ENCODE results near the gene HMOX2. TPM values are rescaled to one million over a fixed set of nuclear protein-coding genes. Genes with fewer than 3 reads are reported as not detected.

HMOX2 gene
- total RNA-seq, 2 donors from 2014 or later, result 28.3 to 30.5 TPM

- DNase-seq (ENCODE audit: low spot score), result no peak
- intact Hi-C loops (cut with DNase I), result no loop called here
Measured at GRCh38 chr16:4461250-4462085, 14.7 kb upstream of the HMOX2 start.

DNA sequence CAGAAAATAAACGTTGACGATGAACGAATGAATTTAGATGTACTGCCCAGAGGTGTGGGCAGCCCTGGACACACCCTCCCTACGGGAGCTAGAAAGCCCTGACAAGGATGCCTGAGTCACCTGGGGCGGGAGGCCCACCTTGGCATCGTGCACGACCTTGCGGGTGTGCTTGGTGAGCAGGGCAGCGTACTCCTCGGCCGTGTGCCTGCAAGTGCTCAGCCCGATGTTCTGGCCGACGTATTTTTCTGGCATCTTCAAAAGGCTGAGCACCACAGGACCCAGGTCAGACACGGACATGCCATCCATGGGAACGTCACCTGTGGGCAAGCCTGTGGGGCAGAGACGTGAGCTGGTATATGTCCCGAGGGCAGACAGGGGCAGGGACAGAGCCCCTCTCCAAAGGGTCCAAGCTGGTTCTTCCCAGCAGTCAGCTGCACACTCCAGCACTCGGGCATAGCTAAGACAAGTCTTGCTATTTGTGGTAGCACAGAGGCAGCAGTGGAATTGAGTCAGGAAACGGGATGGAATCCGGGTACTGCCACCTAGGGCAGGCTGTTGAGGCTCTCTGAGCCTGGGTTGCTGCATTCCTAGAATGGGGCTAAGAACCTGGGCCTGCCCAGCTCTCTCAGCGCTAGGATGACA, 12.6 kb upstream of the HMOX2 start:
- no peak for DNase-seq (ENCODE audit: low spot score)
- intact Hi-C loops (cut with DNase I), result no loop called here

DNA sequence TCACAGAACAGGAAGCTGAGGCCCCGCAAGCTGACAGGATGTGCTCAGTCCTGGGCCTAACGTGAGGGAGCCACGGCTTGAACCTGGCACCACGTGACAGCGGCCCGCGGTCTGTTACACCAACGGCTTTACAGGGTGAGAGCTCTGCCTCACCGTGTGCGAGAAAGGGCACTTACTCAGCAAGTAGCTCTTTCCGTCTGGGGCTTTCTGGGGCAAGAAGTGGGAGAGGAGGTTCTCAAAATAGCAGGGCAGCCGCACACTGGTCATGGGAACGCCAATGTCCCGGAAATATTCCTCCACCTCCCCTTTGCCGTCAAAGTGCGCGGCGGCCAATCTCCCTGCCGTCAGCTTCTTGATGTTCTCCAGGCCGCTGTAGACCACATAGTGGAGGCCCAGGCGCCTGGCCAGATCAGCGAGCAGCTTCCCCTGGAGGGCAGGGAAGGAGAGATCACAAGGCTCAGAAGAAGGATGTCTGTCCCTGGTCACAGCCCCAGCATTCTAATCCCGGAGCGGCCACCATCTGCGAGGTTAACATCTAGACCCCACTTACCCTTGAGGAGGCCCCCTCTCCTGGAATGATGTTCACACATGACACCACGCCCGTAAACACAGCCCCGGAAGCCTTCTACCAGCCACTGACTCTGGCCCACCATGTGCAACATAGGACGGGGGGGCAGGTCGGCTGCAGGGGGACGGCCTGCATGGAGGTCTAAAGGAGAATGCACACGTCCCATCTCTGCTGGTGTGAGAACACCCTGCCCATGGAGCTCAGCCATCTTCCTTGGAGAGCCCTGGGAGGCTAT, 10.0 kb upstream of the HMOX2 start:
- DNase-seq (ENCODE audit: low spot score), result no peak
- intact Hi-C loops (cut with DNase I), result no loop called here

GRCh38 chr16:4467916-4468315, 8.3 kb upstream of the HMOX2 start:
- intact Hi-C loops (cut with DNase I), result no loop called here
- DNase-seq (ENCODE audit: low spot score), result no peak

- intact Hi-C loops (cut with DNase I), result no loop called here
Measured at GRCh38 chr16:4468972-4469371, 7.2 kb upstream of the HMOX2 start.

DNA sequence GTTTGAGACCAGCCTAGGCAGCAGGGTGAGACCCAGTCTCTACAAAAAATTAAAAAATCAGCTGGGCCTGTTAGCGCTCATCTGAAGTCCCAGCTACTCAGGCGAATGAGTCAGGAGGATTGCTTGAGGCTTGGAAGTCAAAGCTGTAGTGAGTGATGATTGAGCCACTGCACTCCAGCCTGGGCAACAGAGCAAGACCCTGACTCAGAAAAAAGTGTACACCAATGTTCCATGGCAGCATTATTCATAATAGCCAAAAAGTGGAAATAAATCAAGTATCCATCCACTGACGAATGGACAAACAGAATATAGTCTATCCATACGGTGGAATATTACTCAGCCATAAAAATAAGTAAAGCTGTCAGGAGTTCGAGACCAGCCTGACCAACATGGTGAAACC, 4.3 kb upstream of the HMOX2 start:
- intact Hi-C loops (cut with DNase I), result no loop called here
- DNase-seq (ENCODE audit: low spot score), result no peak

More at GRCh38 chr16:4468972-4469371, 7.2 kb upstream of the HMOX2 start:
- no peak for DNase-seq (ENCODE audit: low spot score)

GRCh38 chr16:4472880-4473279, 3.3 kb upstream of the HMOX2 start:
- no peak for DNase-seq (ENCODE audit: low spot score)
- intact Hi-C loops (cut with DNase I), result no loop called here

DNA sequence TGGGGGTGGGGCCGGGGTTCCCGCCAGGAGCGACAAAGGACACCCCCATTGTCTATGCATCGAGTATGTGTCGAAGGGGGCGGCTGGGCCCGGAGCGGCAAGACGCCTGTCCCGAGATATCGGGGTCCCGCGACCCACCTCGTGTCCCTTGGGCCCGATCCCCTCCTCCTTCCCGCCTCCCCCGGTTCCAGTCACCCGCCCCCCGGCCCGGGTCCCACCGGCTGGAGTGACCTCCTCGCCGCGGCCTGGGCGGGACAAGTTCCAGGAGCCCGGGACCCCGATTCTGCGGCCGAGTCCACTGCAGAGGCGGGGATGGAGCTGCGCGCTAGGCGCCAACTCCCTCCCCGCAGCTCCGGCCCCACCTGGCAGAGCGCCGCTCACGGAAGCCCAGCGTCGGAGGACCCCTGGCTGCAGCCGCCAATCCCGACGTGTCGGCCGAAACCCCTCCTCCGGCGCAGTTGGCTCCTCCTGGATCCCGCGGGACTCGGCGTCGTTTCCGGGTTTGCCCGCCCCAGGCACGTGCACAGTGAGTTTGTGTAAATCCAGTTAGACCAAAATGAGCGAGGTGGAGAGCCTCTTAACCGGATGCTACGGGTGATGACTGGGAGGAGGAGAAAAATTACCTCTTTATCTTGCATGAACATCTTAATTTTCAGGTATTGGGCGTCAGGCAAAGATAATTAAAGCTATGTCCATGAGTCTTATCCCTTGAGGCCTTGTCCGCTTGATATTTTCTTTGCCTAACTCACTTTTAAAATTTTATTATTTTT, 1.8 kb upstream of the HMOX2 start, which contains the start of gene NMRAL1:
Gene NMRAL1, minus strand, starts transcription at position 434 of the 770 bp plus-strand sequence. CDS start 493 bp downstream, outside the sequence.
- peak; percentile 95 for DNase-seq (ENCODE audit: low spot score)

GRCh38 chr16:4477966-4478365, 1.8 kb downstream of the HMOX2 start:
- DNase-seq (ENCODE audit: low spot score), result no peak
- intact Hi-C loops (cut with DNase I), result no loop called here

More for the DNA sequence above, 1.8 kb upstream of the HMOX2 start, which contains the start of gene NMRAL1:
- intact Hi-C loops (cut with DNase I), result no loop called here

- intact Hi-C loops (cut with DNase I), result no loop called here
- no peak for DNase-seq (ENCODE audit: low spot score)
Measured at GRCh38 chr16:4481526-4481925, 5.3 kb downstream of the HMOX2 start.

GRCh38 chr16:4481963-4482362, 5.8 kb downstream of the HMOX2 start:
- no peak for DNase-seq (ENCODE audit: low spot score)
- intact Hi-C loops (cut with DNase I), result no loop called here

DNA sequence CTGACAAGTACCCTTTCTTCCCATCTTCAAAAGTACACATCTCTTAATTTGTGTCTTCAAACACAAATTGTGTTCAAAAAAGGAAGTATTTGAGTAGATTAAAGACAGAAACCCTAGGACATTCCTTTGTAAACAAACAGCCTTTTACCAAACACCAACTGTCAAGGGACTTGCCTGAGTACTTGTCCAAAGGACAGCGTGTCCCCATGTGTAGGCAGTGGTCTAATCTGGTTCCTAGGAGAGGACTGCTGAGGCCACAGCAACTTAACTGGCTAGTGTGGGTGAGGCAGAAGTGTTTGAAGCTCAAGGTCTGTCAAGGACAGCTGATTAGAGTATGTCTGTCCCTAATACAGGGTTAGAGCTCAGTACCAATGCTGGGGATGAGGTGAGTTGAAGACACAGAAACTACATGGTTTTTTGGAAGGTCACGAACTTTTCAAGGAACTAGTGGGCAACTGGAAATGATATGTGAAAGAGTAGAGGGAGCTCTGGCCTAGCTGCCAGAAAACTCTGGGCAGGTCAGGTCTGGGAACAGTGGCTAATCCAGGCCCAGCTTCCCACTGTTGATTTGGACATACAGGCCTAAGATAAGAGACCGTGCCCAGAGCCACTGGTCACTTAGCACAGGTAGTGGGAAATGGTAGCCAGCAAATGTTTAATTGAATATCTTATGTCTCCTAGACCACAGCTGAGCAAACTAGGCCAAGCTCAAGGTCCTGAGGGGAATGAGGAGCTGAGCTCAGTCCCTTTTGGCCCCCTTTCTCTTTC, 10.1 kb downstream of the HMOX2 start:
- intact Hi-C loops (cut with DNase I), result no loop called here
- no peak for DNase-seq (ENCODE audit: low spot score)

DNA sequence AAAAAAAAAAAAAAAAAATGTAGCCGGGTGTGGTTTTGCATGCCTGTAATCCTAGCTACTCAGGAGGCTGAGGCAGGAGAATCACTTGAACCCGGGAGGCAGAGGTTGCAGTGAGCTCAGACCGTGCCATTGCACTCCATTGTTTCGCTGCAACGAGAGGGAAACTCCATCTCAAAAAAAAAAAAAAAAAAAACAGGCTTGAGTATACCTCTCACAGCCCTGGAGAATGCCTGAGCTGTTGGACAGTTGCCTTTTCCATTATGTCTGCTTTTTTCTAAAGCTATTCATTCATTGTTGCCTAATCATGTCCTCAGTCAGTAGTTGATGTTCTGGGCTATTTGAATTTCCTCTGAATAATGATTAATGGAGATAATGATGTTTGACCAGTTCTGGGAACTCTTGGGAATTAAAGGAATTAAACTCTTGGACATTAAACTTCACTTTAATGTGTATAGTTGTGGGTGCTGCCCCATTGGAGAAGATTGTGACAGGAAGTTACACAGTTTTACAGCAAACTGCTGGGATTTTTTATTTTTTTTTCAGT, 11.8 kb downstream of the HMOX2 start:
- no peak for DNase-seq (ENCODE audit: low spot score)
- intact Hi-C loops (cut with DNase I), result no loop called here

DNA sequence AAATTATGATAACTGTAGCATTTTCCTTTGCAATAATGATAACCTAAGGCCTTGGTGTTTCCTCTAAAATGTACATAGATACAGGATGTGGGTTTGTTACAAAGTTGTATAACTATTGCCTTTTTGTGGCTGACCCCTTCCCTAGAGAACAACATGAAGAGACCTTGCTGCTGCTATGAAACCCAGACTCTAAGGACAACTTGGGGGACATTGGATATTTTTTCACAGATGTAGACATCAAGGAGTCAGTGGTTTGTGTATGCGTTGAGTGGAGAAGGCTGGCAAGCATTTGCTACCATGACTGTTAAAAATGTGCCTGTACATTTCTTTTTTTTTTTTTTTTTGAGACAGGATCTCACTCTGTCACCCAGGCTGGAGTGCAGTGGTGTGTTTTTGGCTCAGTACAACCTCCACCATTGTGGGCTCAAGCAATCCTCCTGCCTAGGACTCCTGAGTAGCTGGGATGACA, 12.3 kb downstream of the HMOX2 start:
- intact Hi-C loops (cut with DNase I), result no loop called here
- no peak for DNase-seq (ENCODE audit: low spot score)

- DNase-seq (ENCODE audit: low spot score), result no peak
- intact Hi-C loops (cut with DNase I), result no loop called here
Measured at GRCh38 chr16:4489030-4489429, 12.8 kb downstream of the HMOX2 start.

- DNase-seq (ENCODE audit: low spot score), result no peak
Measured at GRCh38 chr16:4491898-4492297, 15.7 kb downstream of the HMOX2 start.

DNA sequence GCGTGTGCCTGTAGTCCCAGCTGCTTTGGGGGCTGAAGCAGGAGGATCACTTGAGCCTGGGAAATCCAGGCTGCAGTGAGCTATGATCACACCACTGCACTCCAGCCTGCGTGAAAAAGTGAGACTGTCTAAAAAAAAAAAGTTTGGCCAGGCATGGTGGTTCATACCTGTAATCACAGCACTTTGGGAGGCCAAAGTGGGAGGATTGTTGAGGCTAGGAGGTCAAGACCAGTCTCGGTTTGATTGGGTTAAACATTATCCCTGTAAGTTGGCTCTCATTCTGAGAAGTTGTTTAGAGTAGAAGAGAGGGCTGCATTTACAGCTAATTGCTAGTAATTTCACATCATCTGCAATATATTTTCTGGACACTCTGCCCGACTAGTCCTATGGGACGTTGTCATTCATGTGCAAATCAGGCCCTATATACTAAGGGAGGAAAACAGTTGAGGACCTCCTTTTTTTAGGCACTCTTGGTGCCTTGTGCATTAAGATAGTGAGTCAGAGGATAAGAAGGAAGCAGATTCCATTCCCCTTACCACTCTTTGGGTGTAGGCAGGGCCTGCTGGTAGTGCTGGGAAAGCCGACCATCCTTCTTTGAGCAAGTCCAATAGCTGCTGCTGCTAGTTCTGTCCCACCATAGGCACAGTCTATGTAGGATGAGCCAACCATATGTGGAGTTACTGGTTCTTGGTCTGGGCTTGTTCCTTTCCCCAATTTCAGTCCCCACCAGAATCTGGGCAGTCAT, 18.7 kb downstream of the HMOX2 start:
- no peak for DNase-seq (ENCODE audit: low spot score)
- intact Hi-C loops (cut with DNase I), result no loop called here

More at GRCh38 chr16:4491898-4492297, 15.7 kb downstream of the HMOX2 start:
- intact Hi-C loops (cut with DNase I), result no loop called here
